GM21619 (cell line): ENCODE measurements around the gene GPC3.
"Not testable (repeated sequence)": the region's sequence is repeated elsewhere in the genome, so short reads cannot be mapped to it uniquely, and the experiment has no call there.

ENCODE experiments used
- ATAC-seq: cut with Tn5 transposase; IDR thresholded peaks from one replicate; pipeline ENCODE4 v1.9.1; 2021; ENCODE audit not compliant: unreplicated experiment

Gene GPC3

GRCh38 chrX:133999031-133999705, 13.8 kb upstream of the GPC3 start:
- no peak for ATAC-seq

GRCh38 chrX:133995759-133996158, 10.4 kb upstream of the GPC3 start:
- no peak for ATAC-seq

DNA sequence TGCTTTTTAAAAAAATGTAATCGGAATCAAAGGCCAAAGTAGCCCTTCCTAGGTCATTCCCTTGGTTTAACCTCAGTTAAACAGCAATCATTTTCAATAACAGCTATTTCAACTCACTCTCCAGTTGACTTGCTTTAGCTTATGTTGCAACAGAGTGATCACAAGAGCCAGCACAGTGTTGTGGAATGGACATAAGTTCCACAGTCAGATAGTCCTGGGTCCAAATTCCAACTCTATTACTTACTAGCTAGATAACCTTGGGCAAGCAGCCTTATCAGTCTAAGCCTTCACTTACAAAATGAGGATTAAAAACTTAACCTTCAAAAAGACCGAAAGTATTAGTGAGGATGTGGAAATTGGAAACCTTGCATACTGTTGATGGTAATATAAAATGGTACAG, 9.2 kb upstream of the GPC3 start:
- ATAC-seq = no peak

- no peak for ATAC-seq
Measured at GRCh38 chrX:133992882-133993281, 7.5 kb upstream of the GPC3 start.

DNA sequence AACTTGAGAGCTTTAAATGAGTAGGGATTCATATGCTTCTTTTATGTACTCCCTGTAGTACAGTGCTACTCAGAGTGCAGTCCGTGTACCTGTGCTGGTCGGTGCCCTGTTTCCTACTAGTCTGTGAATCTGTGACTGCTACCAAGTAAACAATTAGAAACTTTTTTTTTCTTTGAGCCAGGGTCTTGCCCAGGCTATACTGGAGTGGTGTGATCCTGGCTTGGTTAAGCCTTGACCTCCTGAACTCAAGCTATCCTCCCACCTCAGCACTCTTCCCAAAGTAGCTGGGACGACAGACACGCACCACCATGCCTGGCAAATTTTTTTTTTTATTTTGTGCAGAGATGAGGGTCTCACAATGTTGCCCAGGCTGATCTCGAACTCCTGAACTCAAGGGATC, 6.4 kb upstream of the GPC3 start:
- ATAC-seq = no peak

DNA sequence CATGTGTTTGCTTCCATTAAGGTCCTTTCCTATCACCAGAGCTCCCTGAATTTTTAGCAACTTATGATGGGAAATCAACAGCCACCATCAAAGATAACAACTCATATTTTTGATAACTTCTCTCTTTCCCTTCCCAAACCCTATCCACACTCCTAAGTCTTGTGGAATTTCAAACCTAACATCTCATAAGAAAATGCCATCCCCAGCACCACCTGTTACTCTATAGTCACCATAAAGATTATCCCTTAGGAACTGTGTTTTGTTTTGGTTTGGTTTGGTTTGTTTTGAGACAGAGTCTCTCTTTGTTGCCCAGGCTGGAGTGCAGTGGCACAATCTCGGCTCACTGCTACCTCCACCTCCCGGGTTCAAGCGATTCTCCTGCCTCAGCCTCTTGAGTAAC, 5.7 kb upstream of the GPC3 start:
- ATAC-seq = not testable (repeated sequence)

- ATAC-seq = no peak
Measured at GRCh38 chrX:133989993-133990392, 4.6 kb upstream of the GPC3 start.

- no peak for ATAC-seq
Measured at GRCh38 chrX:133989490-133989889, 4.1 kb upstream of the GPC3 start.

- ATAC-seq = no peak
Measured at GRCh38 chrX:133988010-133988409, 2.6 kb upstream of the GPC3 start.

- ATAC-seq = no peak
Measured at GRCh38 chrX:133987188-133987587, 1.8 kb upstream of the GPC3 start.

DNA sequence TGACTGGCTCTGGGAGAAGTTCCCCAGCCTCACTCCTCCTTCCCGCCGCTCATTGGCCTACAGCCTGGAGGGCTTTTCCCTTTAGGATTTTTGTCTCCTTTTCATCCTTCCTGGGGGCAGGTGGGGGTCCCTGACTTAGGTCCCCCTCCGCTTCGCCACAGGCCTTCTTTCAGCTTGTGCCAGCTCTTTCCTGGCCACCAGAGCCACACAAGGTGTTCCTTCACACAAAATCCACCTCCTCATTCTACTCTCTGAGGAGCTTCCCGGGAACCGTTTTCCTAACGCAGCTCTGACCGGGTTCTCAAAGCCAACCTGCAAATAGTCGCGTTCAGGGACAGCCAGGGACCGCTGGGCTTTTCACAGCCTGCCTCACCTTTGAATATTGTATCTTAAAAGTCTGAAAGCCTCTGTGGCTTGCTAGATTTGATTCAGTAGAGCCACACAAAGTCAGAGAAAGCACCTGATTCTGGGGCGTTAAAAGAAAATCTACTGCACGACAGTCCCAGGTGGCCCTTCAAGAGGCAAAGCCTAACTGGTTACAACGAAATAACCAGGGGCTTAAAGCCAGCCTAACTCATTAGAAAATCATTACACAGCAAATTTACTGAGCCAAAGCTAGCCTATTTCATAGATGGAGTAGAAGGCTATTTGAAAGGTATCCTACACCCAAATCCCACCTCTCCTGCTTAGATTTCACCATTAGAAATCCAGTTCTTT, 731 bp upstream of the GPC3 start:
- no peak for ATAC-seq

DNA sequence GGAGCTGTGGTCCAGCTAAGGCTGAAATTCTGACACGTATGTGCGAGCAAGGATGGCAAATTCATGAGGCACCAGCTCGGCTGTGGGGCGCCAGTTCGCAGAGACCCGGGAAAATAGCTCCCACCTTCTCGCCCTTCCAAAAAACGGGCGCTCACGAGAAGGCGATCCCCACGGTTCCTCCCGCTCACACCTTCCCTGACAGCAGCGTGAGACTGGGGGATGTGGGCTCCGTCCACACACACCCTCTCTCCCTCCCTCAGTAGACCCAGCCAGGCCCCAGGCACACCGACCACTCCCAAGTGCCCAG, 584 bp downstream of the GPC3 start:
- no peak for ATAC-seq

DNA sequence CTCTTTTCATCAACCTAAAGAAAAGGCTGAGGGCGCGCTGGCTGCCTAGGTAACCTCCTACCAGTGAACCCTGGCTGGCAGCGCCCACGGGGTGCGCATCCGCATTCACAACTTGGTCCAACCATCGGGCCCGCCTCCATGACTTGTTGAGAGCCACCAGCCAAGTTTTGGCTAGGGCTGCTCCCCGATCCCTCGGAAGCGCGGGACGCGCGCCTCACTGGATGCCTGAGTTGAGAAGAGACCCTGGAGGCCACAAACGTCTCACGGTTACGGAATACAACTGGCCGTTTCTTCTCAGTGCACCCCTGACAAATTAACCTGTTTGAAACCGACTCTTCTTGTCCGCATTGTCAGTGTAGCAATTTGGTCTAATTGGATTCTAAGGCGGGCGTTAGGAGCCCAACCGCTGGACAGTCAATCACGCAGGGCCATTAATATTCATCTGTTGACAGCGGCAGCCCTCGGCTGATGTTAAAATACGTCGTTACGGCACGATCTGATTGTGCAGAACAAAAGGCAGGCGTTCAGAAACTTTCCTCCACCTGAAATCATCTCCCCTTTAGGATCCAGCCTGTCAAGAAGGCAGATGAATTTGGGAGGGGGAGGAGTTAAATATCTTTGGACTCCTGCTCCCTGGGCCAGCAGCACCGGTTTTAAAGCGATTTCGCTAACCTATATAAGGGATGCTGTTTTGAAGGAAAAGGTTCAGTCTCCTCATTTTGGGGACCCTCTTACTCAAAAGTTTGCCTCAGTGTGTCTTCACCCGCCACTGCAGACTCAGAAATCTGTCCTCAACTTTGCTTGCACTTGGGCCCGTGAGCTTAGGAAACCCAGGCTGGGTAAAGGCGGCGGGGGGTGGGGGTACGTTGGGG, 1.2 kb downstream of the GPC3 start:
- no peak for ATAC-seq

GRCh38 chrX:133983256-133983973, 2.0 kb downstream of the GPC3 start:
- no peak for ATAC-seq

- ATAC-seq = no peak
Measured at GRCh38 chrX:133981924-133982323, 3.5 kb downstream of the GPC3 start.

DNA sequence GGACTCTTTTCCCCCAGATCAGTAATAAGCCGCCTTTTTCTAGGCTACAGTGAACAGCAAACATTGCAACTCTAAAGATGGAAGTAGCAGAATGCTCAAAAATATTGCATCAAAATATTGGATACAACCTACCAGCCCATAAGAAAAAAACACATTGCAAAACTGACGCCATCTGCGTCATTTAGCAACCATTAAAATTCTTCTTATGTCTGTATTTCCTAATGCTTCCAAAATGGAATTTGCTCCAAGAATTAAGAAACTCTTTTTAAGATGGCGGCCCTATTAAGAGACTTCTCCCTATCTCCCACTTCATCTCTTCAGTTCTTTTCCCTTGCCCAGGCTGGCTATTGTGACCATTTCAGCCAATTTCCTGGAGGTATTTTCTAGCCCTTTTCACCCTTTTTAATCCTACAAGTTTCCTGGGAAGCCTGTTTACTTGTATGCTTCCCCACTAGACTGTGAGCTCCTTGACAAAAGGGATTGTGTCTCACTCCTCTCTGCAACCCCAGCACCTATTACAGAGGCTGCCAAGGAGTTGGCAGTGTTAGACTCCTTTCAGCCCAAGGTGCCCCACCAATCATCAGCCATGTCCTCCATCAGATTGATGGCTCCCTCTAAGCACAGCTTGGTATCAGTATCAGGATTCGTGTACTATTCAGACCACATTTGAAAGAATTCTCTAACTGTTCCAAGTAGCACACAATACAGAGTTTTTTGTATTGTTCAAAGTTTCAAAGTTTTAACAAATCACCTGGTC, 4.4 kb downstream of the GPC3 start:
- ATAC-seq = no peak

GRCh38 chrX:133980406-133980805, 5.0 kb downstream of the GPC3 start:
- no peak for ATAC-seq

- ATAC-seq = no peak
Measured at GRCh38 chrX:133979641-133980230, 5.7 kb downstream of the GPC3 start.

DNA sequence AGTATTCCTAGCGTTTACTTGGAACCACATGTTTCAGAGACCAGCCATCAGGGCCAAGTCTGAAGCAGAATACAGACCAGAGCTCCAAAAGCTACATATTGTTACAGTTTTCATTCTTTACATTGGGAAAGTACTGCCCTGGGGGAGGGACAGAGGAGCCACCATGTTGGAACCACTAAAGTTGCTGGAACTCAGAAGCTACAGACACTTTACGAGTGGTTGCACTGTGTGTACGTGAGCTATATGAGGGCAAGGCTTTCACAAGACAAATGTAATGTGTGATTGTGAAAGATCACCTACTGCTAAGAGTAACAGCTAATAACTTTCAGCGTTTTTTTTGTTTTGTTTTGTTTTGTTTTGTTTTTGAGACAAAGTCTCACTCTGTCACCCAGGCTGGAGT, 11.7 kb downstream of the GPC3 start:
- no peak for ATAC-seq

DNA sequence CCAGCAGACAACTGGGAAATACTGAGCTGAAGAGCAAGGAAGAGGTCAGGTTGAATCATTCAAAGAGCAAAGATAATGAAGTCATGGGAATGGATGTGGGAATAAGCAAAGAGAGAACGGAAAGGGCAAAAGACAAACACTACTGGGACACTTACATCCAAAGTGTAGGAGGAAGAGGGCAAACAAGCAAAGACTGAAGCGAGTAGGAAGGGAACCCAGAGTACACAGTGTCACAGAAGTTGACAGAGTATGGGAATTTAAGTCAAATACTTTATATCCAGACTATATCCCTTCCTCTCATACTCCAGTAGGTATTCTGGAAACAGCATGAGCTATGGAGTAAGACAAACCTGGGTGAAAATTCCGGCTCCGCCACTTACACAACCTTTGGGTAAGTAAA, 12.5 kb downstream of the GPC3 start:
- ATAC-seq = no peak
